ENCODE results near the gene ZNF511. TPM values are rescaled to one million over a fixed set of nuclear protein-coding genes. Genes with fewer than 3 reads are reported as not detected.

The ZNF511 gene
- total and polyA plus RNA-seq, 7 experiments from 2014 or later = 29.6 to 88.1 (median 38.8) TPM

DNA sequence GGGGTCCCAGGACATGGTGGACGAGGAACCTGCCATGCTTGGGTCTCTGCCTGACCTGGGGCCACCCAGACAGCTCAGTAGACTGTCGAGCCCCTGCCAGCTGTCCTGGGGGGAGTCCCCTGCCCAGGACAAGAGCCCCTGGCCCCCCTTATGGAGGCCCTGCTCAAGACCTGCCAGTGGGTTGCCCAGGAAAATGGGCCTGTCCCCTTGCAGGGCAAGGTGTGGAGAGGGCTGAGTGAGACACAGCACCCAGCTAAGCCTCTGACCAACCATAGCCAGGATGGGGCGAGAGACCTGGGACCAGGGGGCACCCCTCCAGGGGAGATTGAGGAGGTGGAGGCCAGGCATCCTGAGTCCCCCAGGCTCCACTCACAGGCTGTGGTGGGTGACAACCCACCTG is 47.3 kb downstream of the ZNF511 start:
- no peaks in the 10 kb centered on the region for H3K4me1 ChIP-seq (ENCODE audit: control insufficient read depth in 2 of 2, insufficient read depth in 2 of 2, low read length in 2 of 2)
- H3K36me3 Mint-ChIP-seq = no peaks in the 10 kb centered on the region
- intact Hi-C loops (cut with micrococcal nuclease) = loop anchor here (5.0 kb wide), 2 partner anchors 36 to 1049 kb away; partner anchors contain the start of genes MTG1 (in 1 of the 2) and STK32C (in 1 of the 2)
- H3K27me3 Mint-ChIP-seq = no peaks in the 10 kb centered on the region
- no peaks in the 10 kb centered on the region for H3K27me3 ChIP-seq (ENCODE audit: control insufficient read depth in 2 of 2, insufficient read depth in 2 of 2, low read length in 2 of 2)
- H3K36me3 ChIP-seq (ENCODE audit: control insufficient read depth in 2 of 3, insufficient read depth in 3 of 3, low read length in 3 of 3) = no peaks in the 10 kb centered on the region
- peak overlapping the region; percentile 55 to 84 (median 74) for H3K4me3 Mint-ChIP-seq
- H3K27ac ChIP-seq (ENCODE audit: low read depth, low read length) = no peak overlapping the region
- no peak for ATAC-seq
- H3K4me3 ChIP-seq (ENCODE audit: low read length) = no peak overlapping the region
- peak overlapping the region in 2 of 9 donors; percentile 13 to 14 for H3K27ac Mint-ChIP-seq
- CTCF ChIA-PET = interaction anchor here (0.7 to 1.3 kb wide), 2 partner anchors 23 to 26 kb away, joined by 3 read pairs; no protein-coding TSS in a partner anchor
- peaks cover 0 to 6% (median 4%) of the 10 kb centered on the region in 7 donors for H3K4me1 Mint-ChIP-seq
- no peak for DNase-seq
- H3K9me3 ChIP-seq (ENCODE audit: control insufficient read depth in 2 of 3, low read length in 3 of 3) = no peaks in the 10 kb centered on the region
- POLR2A ChIA-PET = interaction anchor here (0.8 to 2.7 kb wide), 4 partner anchors 20 to 40 kb away, joined by 3 to 16 read pairs (median 4); partner anchors contain the start of gene CALY
- H3K9me3 Mint-ChIP-seq = no peaks in the 10 kb centered on the region

DNA sequence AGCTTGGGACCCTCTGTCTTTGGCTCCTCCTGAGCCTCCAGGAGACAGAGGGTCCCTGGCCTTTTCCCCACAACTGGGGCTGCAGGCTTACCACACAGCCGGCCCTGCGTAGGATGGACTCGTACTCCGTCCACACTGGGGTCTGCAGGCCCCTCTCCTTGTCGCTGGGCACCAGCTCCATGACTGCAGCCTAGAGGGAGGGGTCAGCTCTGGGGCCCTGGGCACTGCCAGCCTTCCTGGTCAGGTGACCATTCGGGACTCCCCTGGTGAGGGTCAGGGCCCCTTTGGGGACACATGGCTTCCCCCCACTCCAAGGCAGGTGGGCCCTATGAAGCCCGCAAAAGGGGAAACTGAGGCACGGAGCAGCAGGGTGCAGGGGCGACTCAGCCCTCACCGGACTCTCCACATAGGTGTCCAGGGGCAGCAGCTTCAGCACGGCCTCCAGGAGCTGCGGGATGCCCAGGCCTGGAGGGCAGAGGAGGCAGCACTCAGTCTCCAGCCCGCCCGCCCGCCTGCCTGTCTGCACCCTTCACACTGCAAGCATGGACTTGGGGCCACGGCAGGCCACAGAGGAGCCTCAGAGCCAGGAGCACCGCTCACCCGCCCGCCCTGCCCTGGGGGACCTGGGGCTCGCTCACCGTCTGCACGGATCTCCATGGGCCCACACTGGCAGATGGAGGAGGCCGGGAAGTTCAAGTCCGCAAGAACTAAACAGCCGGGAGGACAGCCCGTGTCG is 48.0 kb downstream of the ZNF511 start:
- no peaks in the 10 kb centered on the region for H3K36me3 ChIP-seq (ENCODE audit: control insufficient read depth in 2 of 3, insufficient read depth in 3 of 3, low read length in 3 of 3)
- no peak for ATAC-seq
- H3K4me3 Mint-ChIP-seq = peak overlapping the region; percentile 62 to 85 (median 79)
- H3K4me1 ChIP-seq (ENCODE audit: control insufficient read depth in 2 of 2, insufficient read depth in 2 of 2, low read length in 2 of 2) = no peaks in the 10 kb centered on the region
- intact Hi-C loops (cut with micrococcal nuclease) = loop anchor here (1.0 to 5.0 kb wide), 4 partner anchors 19 to 1049 kb away; partner anchors contain the start of genes MTG1 (in 1 of the 2) and STK32C (in 1 of the 2)
- H3K27ac Mint-ChIP-seq = peak overlapping the region in 5 of 9 donors; percentile 43 to 70 (median 59)
- DNase-seq = no peak
- ChIA-PET POLR2A (interaction anchor here (0.7 to 2.7 kb wide), 5 partner anchors 10 to 93 kb away, joined by 3 to 16 read pairs (median 3); partner anchors contain the start of genes CALY and PRAP1), CTCF (interaction anchor here (0.7 to 1.8 kb wide), 2 partner anchors 24 to 27 kb away, joined by 3 to 6 read pairs; no protein-coding TSS in a partner anchor)
- peaks cover 0 to 4% (median 0%) of the 10 kb centered on the region in 5 donors for H3K36me3 Mint-ChIP-seq
- H3K4me3 ChIP-seq (ENCODE audit: low read length) = peak overlapping the region; percentile 61
- no peaks in the 10 kb centered on the region for H3K27me3 ChIP-seq (ENCODE audit: control insufficient read depth in 2 of 2, insufficient read depth in 2 of 2, low read length in 2 of 2)
- no peaks in the 10 kb centered on the region for H3K9me3 Mint-ChIP-seq
- peak overlapping the region; percentile 76 for H3K27ac ChIP-seq (ENCODE audit: low read depth, low read length)
- H3K4me1 Mint-ChIP-seq = peaks cover 0 to 6% (median 4%) of the 10 kb centered on the region in 7 donors
- H3K9me3 ChIP-seq (ENCODE audit: control insufficient read depth in 2 of 3, low read length in 3 of 3) = no peaks in the 10 kb centered on the region
- no peaks in the 10 kb centered on the region for H3K27me3 Mint-ChIP-seq

DNA sequence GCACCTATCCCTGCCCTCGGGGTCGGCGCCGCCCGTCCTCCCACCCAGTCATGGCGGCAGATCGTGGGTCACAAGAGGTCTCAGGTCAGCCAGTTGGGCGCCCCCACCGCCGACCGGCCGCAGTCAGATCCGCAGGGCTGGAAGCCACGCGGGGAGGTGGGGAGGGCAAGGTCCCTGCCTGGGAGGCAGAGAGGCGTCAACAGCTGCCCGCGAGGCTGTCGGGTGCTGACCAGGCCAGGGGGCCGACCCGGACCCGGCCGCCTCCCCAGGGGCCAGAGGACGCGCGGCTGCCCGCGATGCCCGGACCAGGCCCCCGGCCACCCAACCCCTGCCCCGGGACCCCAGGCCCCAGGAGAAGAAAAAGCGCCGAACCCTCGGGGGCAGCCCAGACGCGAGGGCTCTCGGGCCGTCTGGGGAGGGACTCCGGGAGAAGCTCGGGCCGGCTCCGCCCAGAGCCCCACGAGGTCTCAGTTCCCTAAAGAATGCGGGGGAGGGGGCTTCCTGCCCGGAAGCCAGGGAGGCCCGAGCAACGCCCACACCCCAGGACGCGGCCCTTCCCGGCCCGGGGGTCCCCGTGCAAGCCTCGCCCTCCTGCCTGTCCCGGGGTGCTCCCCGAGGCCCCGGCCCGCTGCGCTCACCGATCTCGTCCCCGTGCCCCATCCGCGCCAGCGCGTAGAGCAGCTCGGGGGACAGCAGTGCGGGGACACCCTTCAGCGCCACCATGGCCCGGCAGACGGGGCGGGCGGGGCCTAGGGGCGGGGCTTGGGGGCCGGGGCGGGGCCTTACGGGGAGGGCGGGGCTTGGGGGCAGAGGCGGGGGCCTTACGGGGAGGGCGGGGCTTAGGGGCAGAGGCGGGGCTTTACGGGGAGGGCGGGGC is 48.8 kb downstream of the ZNF511 start, which contains the start of gene FUOM:
FUOM (minus strand) TSS at position 735 of the 877 bp plus-strand sequence; CDS start at position 723, 12 bp downstream.
- peak within 1 kb of the TSS; percentile 61 for H3K4me3 ChIP-seq (ENCODE audit: low read length)
- Mint-ChIP-seq H3K27me3 (no peaks in the 10 kb centered on the region), H3K4me3 (peak within 1 kb of the TSS; percentile 62 to 85 (median 79)), H3K27ac (peak within 1 kb of the TSS in 7 of 9 donors; percentile 23 to 72 (median 59)), H3K36me3 (peaks cover 0 to 10% (median 7%) of the 10 kb centered on the region in 5 donors), H3K9me3 (no peaks in the 10 kb centered on the region), H3K4me1 (peaks cover 0 to 6% (median 4%) of the 10 kb centered on the region in 7 donors)
- H3K4me1 ChIP-seq (ENCODE audit: control insufficient read depth in 2 of 2, insufficient read depth in 2 of 2, low read length in 2 of 2) = no peaks in the 10 kb centered on the region
- H3K9me3 ChIP-seq (ENCODE audit: control insufficient read depth in 2 of 3, low read length in 3 of 3) = no peaks in the 10 kb centered on the region
- ATAC-seq (peak; percentile 95), DNase-seq (peak; percentile 60 to 88 (median 74))
- peaks cover 0 to 3% (median 0%) of the 10 kb centered on the region in 3 experiments for H3K36me3 ChIP-seq (ENCODE audit: control insufficient read depth in 2 of 3, insufficient read depth in 3 of 3, low read length in 3 of 3)
- CTCF ChIA-PET = interaction anchor here (1.8 kb wide), 1 partner anchor 28 kb away, joined by 6 read pairs; no protein-coding TSS in a partner anchor
- intact Hi-C loops (cut with micrococcal nuclease) = loop anchor here (1.0 to 5.0 kb wide), 9 partner anchors 16 to 1050 kb away; partner anchors contain the start of genes ECHS1 (in 2 of the 2), MTG1 (in 2 of the 2) and STK32C (in 1 of the 2)
- no peaks in the 10 kb centered on the region for H3K27me3 ChIP-seq (ENCODE audit: control insufficient read depth in 2 of 2, insufficient read depth in 2 of 2, low read length in 2 of 2)
- POLR2A ChIA-PET = interaction anchor here (1.0 to 2.7 kb wide), 3 partner anchors 22 to 93 kb away, joined by 3 to 16 read pairs (median 4); partner anchors contain the start of gene CALY
- peak within 1 kb of the TSS; percentile 76 for H3K27ac ChIP-seq (ENCODE audit: low read depth, low read length)

DNA sequence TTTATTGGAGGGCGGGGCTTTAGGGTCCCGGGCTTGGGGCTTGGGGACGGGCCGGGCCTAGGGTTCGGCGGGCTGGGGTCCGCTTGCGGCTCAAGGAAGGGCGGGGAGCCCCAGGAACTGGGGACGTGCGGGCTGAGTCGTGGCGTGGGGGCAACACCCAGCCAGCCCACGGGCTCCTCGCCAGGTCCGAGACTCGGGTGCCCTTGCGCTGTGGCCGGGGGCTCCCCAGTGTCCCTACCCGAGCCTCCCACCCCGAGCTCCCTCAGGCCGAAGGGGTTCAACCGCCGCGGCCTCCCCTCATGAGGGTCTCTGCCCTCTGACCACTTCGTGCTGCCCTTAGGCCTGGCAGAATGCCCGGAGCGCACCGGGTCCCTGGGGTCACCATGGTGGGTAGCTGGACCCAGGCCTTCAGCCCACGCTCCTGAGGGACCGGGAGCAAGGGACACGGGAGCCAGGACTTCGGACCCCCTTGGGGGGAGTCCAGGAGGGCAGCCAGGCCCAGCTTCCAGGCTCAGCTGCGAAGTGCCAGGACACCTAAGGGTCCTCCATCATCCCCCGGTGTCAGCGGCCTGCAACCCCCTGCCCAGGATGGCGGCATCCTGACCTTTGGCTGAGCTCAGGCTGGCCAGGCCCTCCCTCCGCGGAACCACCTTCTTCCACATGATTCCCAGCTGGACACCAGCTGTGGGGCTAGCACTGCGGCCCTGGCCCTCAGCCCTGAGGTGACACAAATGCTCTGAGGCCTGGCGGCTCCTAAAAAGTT is 49.6 kb downstream of the ZNF511 start:
- H3K27ac Mint-ChIP-seq = peak overlapping the region in 2 of 9 donors; percentile 19 to 72
- H3K4me1 Mint-ChIP-seq = peaks cover 0 to 6% (median 4%) of the 10 kb centered on the region in 7 donors
- no peak overlapping the region for H3K4me3 ChIP-seq (ENCODE audit: low read length)
- H3K36me3 Mint-ChIP-seq = peaks cover 0 to 13% (median 7%) of the 10 kb centered on the region in 5 donors
- H3K27me3 ChIP-seq (ENCODE audit: control insufficient read depth in 2 of 2, insufficient read depth in 2 of 2, low read length in 2 of 2) = no peaks in the 10 kb centered on the region
- H3K27me3 Mint-ChIP-seq = no peaks in the 10 kb centered on the region
- no peaks in the 10 kb centered on the region for H3K9me3 Mint-ChIP-seq
- CTCF ChIA-PET = interaction anchor here (1.8 kb wide), 1 partner anchor 29 kb away, joined by 6 read pairs; no protein-coding TSS in a partner anchor
- H3K4me1 ChIP-seq (ENCODE audit: control insufficient read depth in 2 of 2, insufficient read depth in 2 of 2, low read length in 2 of 2) = no peaks in the 10 kb centered on the region
- POLR2A ChIA-PET = interaction anchor here (1.0 to 1.2 kb wide), 3 partner anchors 17 to 72 kb away, joined by 3 to 4 read pairs (median 3); no protein-coding TSS in a partner anchor
- DNase-seq (peak in 2 of 9 donors; percentile 13 to 28), ATAC-seq (no peak)
- no peaks in the 10 kb centered on the region for H3K9me3 ChIP-seq (ENCODE audit: control insufficient read depth in 2 of 3, low read length in 3 of 3)
- H3K4me3 Mint-ChIP-seq = peak overlapping the region in 2 of 10 donors; percentile 65 to 84
- H3K27ac ChIP-seq (ENCODE audit: low read depth, low read length) = no peak overlapping the region
- peaks cover 0 to 10% (median 0%) of the 10 kb centered on the region in 3 experiments for H3K36me3 ChIP-seq (ENCODE audit: control insufficient read depth in 2 of 3, insufficient read depth in 3 of 3, low read length in 3 of 3)
- intact Hi-C loops (cut with micrococcal nuclease) = loop anchor here (1.0 to 5.0 kb wide), 7 partner anchors 15 to 1051 kb away; partner anchors contain the start of genes ECHS1 (in 2 of the 2), MTG1 (in 2 of the 2) and STK32C (in 1 of the 2)

DNA sequence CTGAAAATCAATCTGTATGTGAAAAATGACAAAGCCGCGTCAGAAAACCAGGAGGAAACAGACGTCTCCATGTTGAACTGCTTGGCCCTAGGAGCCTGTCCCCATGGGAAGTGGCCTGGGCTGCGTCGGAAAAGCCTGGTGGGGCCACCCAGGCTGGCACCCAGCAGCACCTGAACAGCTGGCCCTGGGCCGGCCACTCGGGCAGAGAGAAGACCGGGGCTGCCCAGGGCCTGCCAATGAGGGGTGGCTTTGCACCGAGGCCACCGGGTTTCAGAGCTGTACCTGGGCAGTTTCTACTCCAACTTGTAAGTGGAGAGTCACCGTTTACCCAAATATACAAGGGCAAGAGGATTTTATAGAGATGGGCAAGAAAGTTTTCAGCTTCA is 50.2 kb downstream of the ZNF511 start:
- no peak for ATAC-seq

More for the DNA sequence above, 50.2 kb downstream of the ZNF511 start:
- ChIA-PET POLR2A (interaction anchor here (1.1 to 1.2 kb wide), 2 partner anchors 16 to 72 kb away, joined by 3 read pairs; no protein-coding TSS in a partner anchor), CTCF (no interaction called here)
- Histone ChIP-seq H3K4me3 (ENCODE audit: low read length) (no peak overlapping the region), H3K27ac (ENCODE audit: low read depth, low read length) (no peak overlapping the region), H3K4me1 (ENCODE audit: control insufficient read depth in 2 of 2, insufficient read depth in 2 of 2, low read length in 2 of 2) (no peaks in the 10 kb centered on the region), H3K27me3 (ENCODE audit: control insufficient read depth in 2 of 2, insufficient read depth in 2 of 2, low read length in 2 of 2) (no peaks in the 10 kb centered on the region), H3K36me3 (ENCODE audit: control insufficient read depth in 2 of 3, insufficient read depth in 3 of 3, low read length in 3 of 3) (peaks cover 0 to 10% (median 0%) of the 10 kb centered on the region in 3 experiments), H3K9me3 (ENCODE audit: control insufficient read depth in 2 of 3, low read length in 3 of 3) (no peaks in the 10 kb centered on the region)
- peaks cover 0 to 13% (median 7%) of the 10 kb centered on the region in 5 donors for H3K36me3 Mint-ChIP-seq
- H3K27me3 Mint-ChIP-seq = no peaks in the 10 kb centered on the region
- no peak for DNase-seq
- intact Hi-C loops (cut with micrococcal nuclease) = loop anchor here (1.0 to 5.0 kb wide), 7 partner anchors 14 to 1052 kb away; partner anchors contain the start of genes ECHS1 (in 2 of the 2), MTG1 (in 2 of the 2) and STK32C (in 1 of the 2)
- peak overlapping the region in 1 of 10 donors; percentile 44 for H3K4me3 Mint-ChIP-seq
- H3K9me3 Mint-ChIP-seq = no peaks in the 10 kb centered on the region
- peak overlapping the region in 4 of 9 donors; percentile 19 to 72 (median 30) for H3K27ac Mint-ChIP-seq
- H3K4me1 Mint-ChIP-seq = peaks cover 0 to 6% (median 4%) of the 10 kb centered on the region in 7 donors
